GM19240 (cell line): ENCODE results near the gene AUTS2.
A peak's percentile ranks its signal among the peaks of the same experiment; 100 is the strongest.
"Not testable (repeated sequence)": the region's sequence is repeated elsewhere in the genome, so short reads cannot be mapped to it uniquely, and the experiment has no call there.

Source experiments
- DNase-seq: peaks from one replicate; pipeline ENCODE4 v3.0.0; 2011; ENCODE audit warnings: low spot score; ENCODE audit not compliant: insufficient read length

AUTS2 gene

GRCh38 chr7:70230761-70231160 is 632.5 kb downstream of the AUTS2 start:
- DNase-seq, result no peak

- no peak for DNase-seq
These were observed 635.5 kb downstream of the AUTS2 start for GRCh38 chr7:70233776-70234175.

- no peak for DNase-seq
These were observed 639.0 kb downstream of the AUTS2 start for GRCh38 chr7:70237256-70237655.

- peak; percentile 13 for DNase-seq
These were observed 639.7 kb downstream of the AUTS2 start for GRCh38 chr7:70237831-70238575.

- DNase-seq, result no peak
These were observed 641.6 kb downstream of the AUTS2 start for GRCh38 chr7:70239918-70240317.

GRCh38 chr7:70240873-70241272 is 642.6 kb downstream of the AUTS2 start:
- no peak for DNase-seq

- DNase-seq, result no peak
These were observed 643.4 kb downstream of the AUTS2 start for GRCh38 chr7:70241536-70242175.

- no peak for DNase-seq
These were observed 644.6 kb downstream of the AUTS2 start for GRCh38 chr7:70242826-70243225.

GRCh38 chr7:70243443-70243842 is 645.2 kb downstream of the AUTS2 start:
- no peak for DNase-seq

GRCh38 chr7:70257921-70258320 is 659.6 kb downstream of the AUTS2 start:
- no peak for DNase-seq

- DNase-seq, result no peak
These were observed 661.2 kb downstream of the AUTS2 start for GRCh38 chr7:70259502-70259901.

- DNase-seq, result no peak
These were observed 665.4 kb downstream of the AUTS2 start for GRCh38 chr7:70263471-70264255.

GRCh38 chr7:70266186-70266585 is 667.9 kb downstream of the AUTS2 start:
- DNase-seq, result no peak

GRCh38 chr7:70267381-70268120 is 669.3 kb downstream of the AUTS2 start:
- no peak for DNase-seq

GRCh38 chr7:70268179-70268578 is 669.9 kb downstream of the AUTS2 start:
- DNase-seq, result no peak

GRCh38 chr7:70270149-70270548 is 671.9 kb downstream of the AUTS2 start:
- no peak for DNase-seq

- DNase-seq, result no peak
These were observed 673.4 kb downstream of the AUTS2 start for GRCh38 chr7:70271617-70272081.

- DNase-seq, result not testable (repeated sequence)
These were observed 677.3 kb downstream of the AUTS2 start for GRCh38 chr7:70275570-70275969.

- no peak for DNase-seq
These were observed 686.9 kb downstream of the AUTS2 start for GRCh38 chr7:70285187-70285586.

GRCh38 chr7:70285854-70286253 is 687.6 kb downstream of the AUTS2 start:
- DNase-seq, result no peak

- no peak for DNase-seq
These were observed 690.6 kb downstream of the AUTS2 start for GRCh38 chr7:70288781-70289456.
